Transverse colon (tissue), 4 donors: ENCODE data around the gene RYR3.

ENCODE experiments used
- POLR2AphosphoS5 ChIP-seq, 3 donors: sonication (generic); formaldehyde crosslinking; IDR thresholded peaks; one replicate each; pipeline ENCODE4 v1.6.1; 2016; ENCODE audit warnings: antibody characterized with exemption in 3 of 3
- TF ChIP-seq, protein P1 (sequence below), 5 experiments: fragments of 200-600 bp in 3 of 5; fragments of 450-650 bp in 2 of 5; sonication (generic) in 3 of 5; IDR thresholded peaks; 1 replicate in 2 of 5; 2 replicates in 3 of 5; pipeline ENCODE4 v1.5.1; 2016 to 2017; ENCODE audit warnings: antibody characterized with exemption in 5 of 5, inconsistent platforms in 3 of 5, mild to moderate bottlenecking in 2 of 5, moderate library complexity in 1 of 5

DNA sequence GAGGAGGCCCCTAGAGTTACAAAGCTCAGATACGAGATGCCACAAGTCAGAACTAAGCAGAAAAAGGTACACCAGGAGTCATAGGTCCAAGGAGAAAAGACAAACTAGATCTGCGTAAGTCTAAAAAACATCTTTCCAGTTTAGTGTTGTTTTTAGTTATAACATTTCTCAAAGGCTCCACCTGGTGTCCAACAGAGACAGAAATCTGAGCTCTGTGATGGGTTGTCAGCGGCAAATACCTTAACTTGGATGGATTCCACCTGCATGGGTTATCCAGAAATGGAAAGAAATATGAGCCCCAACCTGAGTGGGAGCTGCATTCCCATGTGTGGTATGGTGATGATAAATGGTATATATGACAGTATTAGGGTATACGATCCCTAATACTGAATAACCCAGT lies 418.9 kb downstream of the RYR3 start:
- no peak for TF ChIP-seq POLR2AphosphoS5 (IDR thresholded peaks at IDR 0.05)
- TF ChIP-seq, protein P1, sequence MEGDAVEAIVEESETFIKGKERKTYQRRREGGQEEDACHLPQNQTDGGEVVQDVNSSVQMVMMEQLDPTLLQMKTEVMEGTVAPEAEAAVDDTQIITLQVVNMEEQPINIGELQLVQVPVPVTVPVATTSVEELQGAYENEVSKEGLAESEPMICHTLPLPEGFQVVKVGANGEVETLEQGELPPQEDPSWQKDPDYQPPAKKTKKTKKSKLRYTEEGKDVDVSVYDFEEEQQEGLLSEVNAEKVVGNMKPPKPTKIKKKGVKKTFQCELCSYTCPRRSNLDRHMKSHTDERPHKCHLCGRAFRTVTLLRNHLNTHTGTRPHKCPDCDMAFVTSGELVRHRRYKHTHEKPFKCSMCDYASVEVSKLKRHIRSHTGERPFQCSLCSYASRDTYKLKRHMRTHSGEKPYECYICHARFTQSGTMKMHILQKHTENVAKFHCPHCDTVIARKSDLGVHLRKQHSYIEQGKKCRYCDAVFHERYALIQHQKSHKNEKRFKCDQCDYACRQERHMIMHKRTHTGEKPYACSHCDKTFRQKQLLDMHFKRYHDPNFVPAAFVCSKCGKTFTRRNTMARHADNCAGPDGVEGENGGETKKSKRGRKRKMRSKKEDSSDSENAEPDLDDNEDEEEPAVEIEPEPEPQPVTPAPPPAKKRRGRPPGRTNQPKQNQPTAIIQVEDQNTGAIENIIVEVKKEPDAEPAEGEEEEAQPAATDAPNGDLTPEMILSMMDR (IDR thresholded peaks at IDR 0.05) = no peak
